ENCODE results near the gene C11orf91.
"Not testable (repeated sequence)": the region's sequence is repeated elsewhere in the genome, so short reads cannot be mapped to it uniquely, and the experiment has no call there.

C11orf91 gene

DNA sequence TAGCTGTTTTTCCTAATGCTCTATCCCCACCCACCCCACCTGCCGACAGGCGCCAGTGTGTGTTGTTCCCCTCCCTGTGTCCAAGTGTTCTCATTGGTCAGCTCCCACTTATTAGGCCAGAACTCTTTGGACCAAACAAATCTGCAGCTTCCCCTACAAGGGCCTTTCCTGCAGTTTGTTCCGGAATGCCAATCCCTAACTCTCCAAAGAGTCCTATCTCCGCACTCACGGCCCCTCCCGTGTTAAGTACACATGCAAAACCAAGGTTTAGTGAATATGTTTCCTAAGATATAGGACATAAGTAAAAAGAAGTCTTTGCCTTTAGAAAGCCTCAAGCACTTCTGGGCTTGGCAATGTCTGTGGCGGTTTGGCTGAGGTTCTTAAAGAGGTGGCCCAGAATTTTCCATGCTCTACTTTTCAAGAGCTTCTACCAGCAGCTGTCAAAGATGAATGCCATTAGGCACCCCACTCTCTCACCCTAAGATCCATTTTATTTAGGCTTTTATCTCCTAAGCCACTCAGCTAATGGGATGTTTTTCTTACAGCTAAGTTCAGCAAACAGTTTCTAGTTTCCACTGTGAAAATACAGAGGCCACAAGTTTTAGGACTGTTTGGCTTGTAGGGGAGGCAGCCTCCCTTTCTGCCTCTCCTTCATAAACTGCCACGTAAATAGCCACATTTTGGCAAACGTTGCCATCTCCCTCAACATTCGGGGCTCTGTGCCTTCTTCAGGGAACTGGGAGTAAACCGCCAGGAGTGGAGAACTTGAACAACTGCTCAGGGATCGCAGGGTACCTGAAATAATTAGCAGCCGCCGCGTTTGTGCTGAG, 34.0 kb upstream of the C11orf91 start:
- ATAC-seq (ENCODE audit: low read depth), result peak; percentile 33
- Histone ChIP-seq H3K4me1 (ENCODE audit: insufficient read depth, poor library complexity, severe bottlenecking) (peaks cover 52% of the 10 kb centered on the region), H3K27ac (ENCODE audit: poor library complexity, severe bottlenecking) (peak overlapping the region; percentile 80), H3K4me3 (ENCODE audit: severe bottlenecking) (peak overlapping the region; percentile 88), H3K9me3 (ENCODE audit: severe bottlenecking) (no peaks in the 10 kb centered on the region), H3K27me3 (ENCODE audit: insufficient read depth, poor library complexity, severe bottlenecking) (no peaks in the 10 kb centered on the region), H3K36me3 (ENCODE audit: low read depth) (peaks cover 58% of the 10 kb centered on the region)
- TF ChIP-seq, protein P1, sequence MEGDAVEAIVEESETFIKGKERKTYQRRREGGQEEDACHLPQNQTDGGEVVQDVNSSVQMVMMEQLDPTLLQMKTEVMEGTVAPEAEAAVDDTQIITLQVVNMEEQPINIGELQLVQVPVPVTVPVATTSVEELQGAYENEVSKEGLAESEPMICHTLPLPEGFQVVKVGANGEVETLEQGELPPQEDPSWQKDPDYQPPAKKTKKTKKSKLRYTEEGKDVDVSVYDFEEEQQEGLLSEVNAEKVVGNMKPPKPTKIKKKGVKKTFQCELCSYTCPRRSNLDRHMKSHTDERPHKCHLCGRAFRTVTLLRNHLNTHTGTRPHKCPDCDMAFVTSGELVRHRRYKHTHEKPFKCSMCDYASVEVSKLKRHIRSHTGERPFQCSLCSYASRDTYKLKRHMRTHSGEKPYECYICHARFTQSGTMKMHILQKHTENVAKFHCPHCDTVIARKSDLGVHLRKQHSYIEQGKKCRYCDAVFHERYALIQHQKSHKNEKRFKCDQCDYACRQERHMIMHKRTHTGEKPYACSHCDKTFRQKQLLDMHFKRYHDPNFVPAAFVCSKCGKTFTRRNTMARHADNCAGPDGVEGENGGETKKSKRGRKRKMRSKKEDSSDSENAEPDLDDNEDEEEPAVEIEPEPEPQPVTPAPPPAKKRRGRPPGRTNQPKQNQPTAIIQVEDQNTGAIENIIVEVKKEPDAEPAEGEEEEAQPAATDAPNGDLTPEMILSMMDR (IDR thresholded peaks at IDR 0.05; ENCODE audit: poor library complexity, severe bottlenecking), result no peak
- no peak for DNase-seq (ENCODE audit: low spot score)

DNA sequence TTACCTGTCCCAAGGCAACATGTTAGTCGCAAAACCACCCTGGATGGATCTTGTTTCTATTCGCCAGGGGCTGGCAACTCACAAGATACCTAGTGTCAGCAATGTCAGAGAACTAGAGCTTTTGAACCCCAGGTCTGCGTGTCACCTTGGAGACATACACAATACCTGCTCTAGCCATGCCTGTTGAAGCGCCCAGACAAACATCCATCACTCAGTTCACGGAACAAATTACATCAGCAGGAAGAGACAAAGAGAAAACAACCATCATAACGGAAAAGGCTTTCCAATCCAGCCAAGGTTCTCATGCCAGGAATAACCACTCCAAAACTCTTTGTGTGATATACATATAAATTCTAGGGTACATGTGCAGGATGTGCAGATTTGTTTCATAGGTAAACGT, 33.4 kb upstream of the C11orf91 start:
- ATAC-seq (ENCODE audit: low read depth), result no peak

DNA sequence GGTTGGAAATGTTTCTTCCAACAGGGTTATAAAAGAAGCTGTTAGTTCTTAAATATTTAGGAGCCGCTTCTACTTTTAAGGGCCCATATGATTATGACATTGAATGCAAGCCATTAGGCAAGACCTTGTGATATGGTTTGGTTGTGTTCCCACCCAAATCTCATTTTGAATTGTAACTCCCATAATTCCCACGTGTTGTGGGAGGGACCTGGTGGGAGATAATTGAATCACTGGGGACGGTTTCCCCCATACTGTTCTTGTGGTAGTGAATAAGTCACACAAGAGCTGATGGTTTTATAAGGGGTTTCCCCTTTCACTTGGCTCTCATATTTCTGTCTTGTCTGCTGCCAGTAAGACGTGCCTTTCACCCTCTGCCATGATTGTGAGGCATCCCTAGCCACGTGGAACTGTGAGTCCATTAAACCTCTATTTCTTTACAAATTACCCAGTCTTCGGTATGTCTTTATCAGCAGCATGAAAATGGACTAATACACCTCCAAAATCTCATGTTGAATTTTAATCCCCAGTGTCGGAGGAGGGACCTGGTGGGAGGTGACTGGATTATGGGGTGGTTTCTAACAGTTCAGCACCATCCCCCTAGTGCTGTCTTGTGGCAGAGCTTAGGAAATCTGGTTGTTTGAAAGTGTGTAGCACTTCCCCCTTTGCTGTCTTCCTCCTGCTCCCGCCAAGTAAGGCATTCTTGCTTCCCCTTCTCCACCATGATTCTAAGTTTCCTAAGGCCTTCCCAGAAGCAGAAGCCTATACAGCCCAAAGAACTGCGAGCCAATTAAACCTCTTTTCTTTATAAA, 31.3 kb upstream of the C11orf91 start:
- no peak for DNase-seq (ENCODE audit: low spot score)
- Histone ChIP-seq H3K36me3 (ENCODE audit: low read depth) (peaks cover 71% of the 10 kb centered on the region), H3K9me3 (ENCODE audit: severe bottlenecking) (no peaks in the 10 kb centered on the region), H3K27ac (ENCODE audit: poor library complexity, severe bottlenecking) (peak overlapping the region; percentile 80), H3K4me1 (ENCODE audit: insufficient read depth, poor library complexity, severe bottlenecking) (peaks cover 54% of the 10 kb centered on the region), H3K4me3 (ENCODE audit: severe bottlenecking) (no peak overlapping the region), H3K27me3 (ENCODE audit: insufficient read depth, poor library complexity, severe bottlenecking) (no peaks in the 10 kb centered on the region)
- TF ChIP-seq, protein P1 (IDR thresholded peaks at IDR 0.05; ENCODE audit: poor library complexity, severe bottlenecking), result no peak
- no peak for ATAC-seq (ENCODE audit: low read depth)

More for the DNA sequence above, 33.4 kb upstream of the C11orf91 start:
- Histone ChIP-seq H3K9me3 (ENCODE audit: severe bottlenecking) (no peaks in the 10 kb centered on the region), H3K4me1 (ENCODE audit: insufficient read depth, poor library complexity, severe bottlenecking) (peaks cover 56% of the 10 kb centered on the region), H3K36me3 (ENCODE audit: low read depth) (peaks cover 65% of the 10 kb centered on the region), H3K27me3 (ENCODE audit: insufficient read depth, poor library complexity, severe bottlenecking) (no peaks in the 10 kb centered on the region), H3K27ac (ENCODE audit: poor library complexity, severe bottlenecking) (peak overlapping the region; percentile 80), H3K4me3 (ENCODE audit: severe bottlenecking) (peak overlapping the region; percentile 88)
- TF ChIP-seq, protein P1 (IDR thresholded peaks at IDR 0.05; ENCODE audit: poor library complexity, severe bottlenecking), result no peak
- DNase-seq (ENCODE audit: low spot score), result no peak

DNA sequence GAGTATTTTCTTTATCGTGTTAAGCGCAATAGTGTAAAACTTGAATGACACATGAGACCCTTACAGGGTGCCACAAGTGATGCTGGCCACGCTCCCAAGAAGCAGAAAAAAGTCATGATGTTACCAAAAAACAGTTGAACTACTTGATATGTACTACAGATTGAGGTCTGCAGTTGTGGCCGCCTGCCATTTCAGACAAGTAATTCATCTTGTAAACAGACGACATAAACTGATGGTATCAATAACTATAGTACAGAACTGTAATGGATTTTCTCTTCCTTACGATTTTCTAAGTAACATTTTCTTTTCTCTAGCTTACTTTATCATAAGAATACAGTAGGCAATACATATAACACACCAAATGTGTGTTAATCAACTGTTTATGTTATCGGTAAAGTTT, 30.1 kb upstream of the C11orf91 start:
- no peaks in the 10 kb centered on the region for H3K27me3 ChIP-seq (ENCODE audit: insufficient read depth, poor library complexity, severe bottlenecking)
- TF ChIP-seq, protein P1 (IDR thresholded peaks at IDR 0.05; ENCODE audit: poor library complexity, severe bottlenecking), result no peak
- no peak overlapping the region for H3K4me3 ChIP-seq (ENCODE audit: severe bottlenecking)
- no peaks in the 10 kb centered on the region for H3K9me3 ChIP-seq (ENCODE audit: severe bottlenecking)
- H3K36me3 ChIP-seq (ENCODE audit: low read depth), result peaks cover 80% of the 10 kb centered on the region
- peaks cover 63% of the 10 kb centered on the region for H3K4me1 ChIP-seq (ENCODE audit: insufficient read depth, poor library complexity, severe bottlenecking)
- ATAC-seq (ENCODE audit: low read depth) (no peak), DNase-seq (ENCODE audit: low spot score) (no peak)
- peak overlapping the region; percentile 15 for H3K27ac ChIP-seq (ENCODE audit: poor library complexity, severe bottlenecking)

DNA sequence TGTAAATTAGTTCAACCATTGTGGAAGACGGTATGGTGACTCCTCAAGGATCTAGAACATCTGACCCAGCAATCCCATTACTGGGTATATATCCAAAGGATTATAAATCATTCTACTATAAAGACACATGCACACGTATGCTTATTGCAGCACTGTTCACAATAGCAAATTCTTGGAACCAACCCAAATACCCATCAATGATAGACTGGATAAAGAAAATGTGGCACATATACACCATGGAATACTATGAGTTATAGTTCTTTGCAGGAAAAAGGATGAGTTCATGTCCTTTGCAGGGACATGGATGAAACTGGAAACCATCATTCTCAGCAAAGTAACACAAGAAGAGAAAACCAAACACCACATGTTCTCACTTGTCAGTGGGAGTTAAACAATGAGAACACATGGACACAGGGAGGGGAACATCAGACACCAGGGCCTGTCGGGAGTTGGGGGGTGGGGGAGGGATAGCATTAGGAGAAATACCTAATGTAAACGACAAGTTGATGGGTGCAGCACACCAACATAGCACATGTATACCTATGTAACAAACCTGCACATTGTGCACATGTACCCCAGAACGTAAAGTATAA, 28.5 kb upstream of the C11orf91 start:
- peaks cover 80% of the 10 kb centered on the region for H3K36me3 ChIP-seq (ENCODE audit: low read depth)
- H3K4me3 ChIP-seq (ENCODE audit: severe bottlenecking); ATAC-seq (ENCODE audit: low read depth); H3K27me3 ChIP-seq (ENCODE audit: insufficient read depth, poor library complexity, severe bottlenecking); H3K9me3 ChIP-seq (ENCODE audit: severe bottlenecking); DNase-seq (ENCODE audit: low spot score): not testable (repeated sequence)
- peak overlapping the region; percentile 15 for H3K27ac ChIP-seq (ENCODE audit: poor library complexity, severe bottlenecking)
- H3K4me1 ChIP-seq (ENCODE audit: insufficient read depth, poor library complexity, severe bottlenecking), result peaks cover 79% of the 10 kb centered on the region

DNA sequence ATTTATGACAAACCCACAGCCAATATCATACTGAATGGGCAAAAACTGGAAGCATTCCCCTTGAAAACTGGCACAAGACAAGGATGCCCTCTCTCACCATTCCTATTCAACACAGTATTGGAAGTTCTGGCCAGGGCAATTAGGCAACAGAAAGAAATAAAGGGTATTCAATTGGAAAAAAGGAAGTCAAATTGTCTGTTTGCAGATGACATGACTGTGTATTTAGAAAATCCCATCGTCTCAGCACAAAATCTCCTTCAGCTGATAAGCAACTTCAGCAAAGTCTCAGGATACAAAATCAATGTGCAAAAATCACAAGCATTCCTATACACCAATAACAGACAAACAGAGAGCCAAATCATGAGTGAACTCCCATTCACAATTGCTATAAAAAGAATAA, 26.9 kb upstream of the C11orf91 start:
- Histone ChIP-seq H3K27ac (ENCODE audit: poor library complexity, severe bottlenecking) (peak overlapping the region; percentile 15), H3K4me1 (ENCODE audit: insufficient read depth, poor library complexity, severe bottlenecking) (peaks cover 81% of the 10 kb centered on the region), H3K36me3 (ENCODE audit: low read depth) (peaks cover 76% of the 10 kb centered on the region)
- not testable (repeated sequence) for H3K27me3 ChIP-seq (ENCODE audit: insufficient read depth, poor library complexity, severe bottlenecking); H3K4me3 ChIP-seq (ENCODE audit: severe bottlenecking); DNase-seq (ENCODE audit: low spot score); ATAC-seq (ENCODE audit: low read depth); H3K9me3 ChIP-seq (ENCODE audit: severe bottlenecking)

Data from RWPE2 (cell line).